ENCODE results near the gene ADORA2B.

DNA sequence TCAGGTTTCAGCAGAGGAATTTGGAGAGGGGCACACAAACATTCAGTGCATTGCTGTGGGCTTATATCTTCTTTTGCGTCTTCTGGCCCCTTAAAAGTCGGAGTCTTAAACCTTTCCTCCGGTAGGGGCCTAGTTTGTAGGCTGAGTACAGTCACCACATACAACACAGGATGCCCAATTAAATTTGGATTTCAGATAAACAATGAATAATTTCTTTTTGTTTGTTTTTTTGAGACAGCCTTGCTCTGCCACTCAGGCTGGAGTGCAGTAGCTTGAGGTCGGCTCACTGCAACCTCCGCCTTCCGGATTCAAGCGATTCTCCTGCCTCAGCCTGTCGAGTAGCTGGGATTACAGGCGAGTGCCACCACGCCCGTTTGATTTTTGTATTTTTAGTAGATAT, 26.7 kb upstream of the ADORA2B start:
- TF ChIP-seq JUND (IDR thresholded peaks at IDR 0.05) (no peak), RAD21 (IDR thresholded peaks at IDR 0.05; ENCODE audit: low read length) (no peak), SMC3 (IDR thresholded peaks at IDR 0.05; ENCODE audit: low read depth, low read length) (no peak), NFIC (IDR thresholded peaks at IDR 0.05; ENCODE audit: borderline replicate concordance) (no peak), EP300 (IDR thresholded peaks at IDR 0.05; ENCODE audit: borderline replicate concordance in 1 of 2, low read depth in 1 of 2, low read length in 1 of 2) (no peak), NRF1 (IDR thresholded peaks at IDR 0.05; ENCODE audit: low read depth, low read length) (no peak), POLR2AphosphoS5 (IDR thresholded peaks at IDR 0.05; ENCODE audit: low read depth, low read length) (no peak), RCOR1 (IDR thresholded peaks at IDR 0.05; ENCODE audit: low read length) (no peak)
- TF ChIP-seq, protein P1, sequence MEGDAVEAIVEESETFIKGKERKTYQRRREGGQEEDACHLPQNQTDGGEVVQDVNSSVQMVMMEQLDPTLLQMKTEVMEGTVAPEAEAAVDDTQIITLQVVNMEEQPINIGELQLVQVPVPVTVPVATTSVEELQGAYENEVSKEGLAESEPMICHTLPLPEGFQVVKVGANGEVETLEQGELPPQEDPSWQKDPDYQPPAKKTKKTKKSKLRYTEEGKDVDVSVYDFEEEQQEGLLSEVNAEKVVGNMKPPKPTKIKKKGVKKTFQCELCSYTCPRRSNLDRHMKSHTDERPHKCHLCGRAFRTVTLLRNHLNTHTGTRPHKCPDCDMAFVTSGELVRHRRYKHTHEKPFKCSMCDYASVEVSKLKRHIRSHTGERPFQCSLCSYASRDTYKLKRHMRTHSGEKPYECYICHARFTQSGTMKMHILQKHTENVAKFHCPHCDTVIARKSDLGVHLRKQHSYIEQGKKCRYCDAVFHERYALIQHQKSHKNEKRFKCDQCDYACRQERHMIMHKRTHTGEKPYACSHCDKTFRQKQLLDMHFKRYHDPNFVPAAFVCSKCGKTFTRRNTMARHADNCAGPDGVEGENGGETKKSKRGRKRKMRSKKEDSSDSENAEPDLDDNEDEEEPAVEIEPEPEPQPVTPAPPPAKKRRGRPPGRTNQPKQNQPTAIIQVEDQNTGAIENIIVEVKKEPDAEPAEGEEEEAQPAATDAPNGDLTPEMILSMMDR (IDR thresholded peaks at IDR 0.05), result no peak
- TF ChIP-seq, protein P2, sequence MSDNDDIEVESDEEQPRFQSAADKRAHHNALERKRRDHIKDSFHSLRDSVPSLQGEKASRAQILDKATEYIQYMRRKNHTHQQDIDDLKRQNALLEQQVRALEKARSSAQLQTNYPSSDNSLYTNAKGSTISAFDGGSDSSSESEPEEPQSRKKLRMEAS (IDR thresholded peaks at IDR 0.05; ENCODE audit: low read depth), result no peak
- TF ChIP-seq, protein P3, sequence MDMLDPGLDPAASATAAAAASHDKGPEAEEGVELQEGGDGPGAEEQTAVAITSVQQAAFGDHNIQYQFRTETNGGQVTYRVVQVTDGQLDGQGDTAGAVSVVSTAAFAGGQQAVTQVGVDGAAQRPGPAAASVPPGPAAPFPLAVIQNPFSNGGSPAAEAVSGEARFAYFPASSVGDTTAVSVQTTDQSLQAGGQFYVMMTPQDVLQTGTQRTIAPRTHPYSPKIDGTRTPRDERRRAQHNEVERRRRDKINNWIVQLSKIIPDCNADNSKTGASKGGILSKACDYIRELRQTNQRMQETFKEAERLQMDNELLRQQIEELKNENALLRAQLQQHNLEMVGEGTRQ (IDR thresholded peaks at IDR 0.05; ENCODE audit: borderline replicate concordance, low read depth, low read length), result no peak
